VCaP (cell line): Measurements from ENCODE around the gene DCAF8.

Source experiments
- H3K27ac ChIP-seq: fragments of 450-650 bp; 2 replicates; pipeline ENCODE4 v1.5.1; 2017
- TF ChIP-seq, protein P1 (sequence below): fragments of 450-650 bp; conservative IDR thresholded peaks from 2 replicates; pipeline ENCODE4 v1.5.1; 2017; ENCODE audit warnings: mild to moderate bottlenecking, moderate library complexity

The DCAF8 gene

DNA sequence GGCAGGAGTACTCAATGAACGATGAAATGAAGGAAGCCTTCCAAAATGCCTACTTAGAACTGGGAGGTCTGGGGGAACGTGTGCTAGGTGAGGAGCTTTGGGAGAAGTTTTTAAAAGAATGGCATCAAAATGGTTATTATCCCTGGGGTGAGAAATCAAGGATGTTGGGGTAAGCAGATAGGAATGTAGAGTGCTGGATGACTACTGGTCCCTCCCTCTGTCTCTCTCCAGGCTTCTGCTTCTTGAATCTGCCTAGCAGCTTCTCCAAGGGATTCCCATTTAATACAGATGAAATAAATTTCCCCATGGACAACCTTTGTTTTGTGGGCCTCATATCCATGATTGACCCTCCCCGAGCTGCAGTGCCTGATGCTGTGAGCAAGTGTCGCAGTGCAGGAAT is 91.0 kb downstream of the DCAF8 start:
- H3K27ac ChIP-seq, result no peak overlapping the region
- TF ChIP-seq, protein P1, sequence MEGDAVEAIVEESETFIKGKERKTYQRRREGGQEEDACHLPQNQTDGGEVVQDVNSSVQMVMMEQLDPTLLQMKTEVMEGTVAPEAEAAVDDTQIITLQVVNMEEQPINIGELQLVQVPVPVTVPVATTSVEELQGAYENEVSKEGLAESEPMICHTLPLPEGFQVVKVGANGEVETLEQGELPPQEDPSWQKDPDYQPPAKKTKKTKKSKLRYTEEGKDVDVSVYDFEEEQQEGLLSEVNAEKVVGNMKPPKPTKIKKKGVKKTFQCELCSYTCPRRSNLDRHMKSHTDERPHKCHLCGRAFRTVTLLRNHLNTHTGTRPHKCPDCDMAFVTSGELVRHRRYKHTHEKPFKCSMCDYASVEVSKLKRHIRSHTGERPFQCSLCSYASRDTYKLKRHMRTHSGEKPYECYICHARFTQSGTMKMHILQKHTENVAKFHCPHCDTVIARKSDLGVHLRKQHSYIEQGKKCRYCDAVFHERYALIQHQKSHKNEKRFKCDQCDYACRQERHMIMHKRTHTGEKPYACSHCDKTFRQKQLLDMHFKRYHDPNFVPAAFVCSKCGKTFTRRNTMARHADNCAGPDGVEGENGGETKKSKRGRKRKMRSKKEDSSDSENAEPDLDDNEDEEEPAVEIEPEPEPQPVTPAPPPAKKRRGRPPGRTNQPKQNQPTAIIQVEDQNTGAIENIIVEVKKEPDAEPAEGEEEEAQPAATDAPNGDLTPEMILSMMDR, result no peak

GRCh38 chr1:160169553-160170399 is 92.6 kb downstream of the DCAF8 start:
- TF ChIP-seq, protein P1, result no peak
- H3K27ac ChIP-seq, result no peak overlapping the region

GRCh38 chr1:160168609-160169369 is 93.6 kb downstream of the DCAF8 start:
- H3K27ac ChIP-seq, result no peak overlapping the region
- TF ChIP-seq, protein P1, result no peak

DNA sequence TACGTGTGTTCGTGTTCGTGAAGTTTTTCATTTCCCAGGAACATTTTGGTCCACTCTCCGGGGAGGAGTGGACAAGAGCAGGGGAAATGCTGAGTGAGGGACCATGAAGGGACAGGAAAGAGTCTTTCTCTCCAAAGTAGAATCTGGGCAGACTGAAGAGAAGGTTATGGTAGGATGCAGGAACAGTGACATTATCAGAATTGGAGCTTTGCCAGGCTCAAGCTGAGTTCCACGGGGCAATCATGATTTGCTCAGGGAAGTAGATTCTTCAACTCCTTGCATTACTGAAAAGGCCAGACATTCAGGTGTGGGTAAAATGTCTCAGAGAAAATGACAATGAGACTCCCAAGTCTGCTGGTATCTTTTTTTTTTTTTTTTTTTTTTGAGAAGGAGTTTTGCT is 94.3 kb downstream of the DCAF8 start:
- H3K27ac ChIP-seq, result no peak overlapping the region
- TF ChIP-seq, protein P1, result no peak

- TF ChIP-seq, protein P1, result no peak
- H3K27ac ChIP-seq, result no peak overlapping the region
These were observed 94.8 kb downstream of the DCAF8 start for GRCh38 chr1:160167580-160167979.

DNA sequence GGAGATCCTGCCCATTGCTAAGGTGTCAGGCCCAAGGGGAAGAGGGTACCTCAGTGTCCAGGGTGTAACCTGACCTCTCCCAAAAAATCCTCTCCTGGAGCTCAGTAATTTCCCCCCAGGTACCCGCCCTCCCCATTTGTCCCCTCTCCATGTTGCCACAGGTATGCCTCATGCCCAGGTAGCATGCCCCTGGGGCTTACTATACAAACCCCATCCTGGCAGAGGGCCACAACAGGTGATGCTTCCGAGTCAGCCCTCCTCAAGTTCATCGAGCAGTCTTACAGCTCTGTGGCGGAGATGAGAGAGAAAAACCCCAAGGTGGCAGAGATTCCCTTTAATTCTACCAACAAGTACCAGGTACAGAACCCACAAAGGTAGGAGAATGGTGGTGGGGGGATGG is 95.3 kb downstream of the DCAF8 start:
- TF ChIP-seq, protein P1, result no peak
- H3K27ac ChIP-seq, result no peak overlapping the region

- TF ChIP-seq, protein P1, result no peak
- no peak overlapping the region for H3K27ac ChIP-seq
These were observed 96.0 kb downstream of the DCAF8 start for GRCh38 chr1:160166166-160166868.
